Neural crest cell (in vitro differentiated cells): ENCODE results near the gene TBC1D5. TPM values are rescaled to one million over a fixed set of nuclear protein-coding genes. Genes with fewer than 3 reads are reported as not detected.
"Not testable (repeated sequence)": the region's sequence is repeated elsewhere in the genome, so short reads cannot be mapped to it uniquely, and the experiment has no call there.

Experiments
- DNase-seq: peaks from one replicate; pipeline ENCODE4 v3.0.0; 2021; ENCODE audit warnings: low read depth, mixed read lengths, low spot score
- H3K27ac Mint-ChIP-seq: one replicate; pipeline ENCODE4 v1.8.0; 2021; ENCODE audit warnings: mild to moderate bottlenecking, mixed read lengths; ENCODE audit not compliant: unreplicated experiment
- H3K27me3 Mint-ChIP-seq: 2 replicates; pipeline ENCODE4 v1.8.0; 2021; ENCODE audit warnings: low read depth, mild to moderate bottlenecking, mixed read lengths
- H3K36me3 Mint-ChIP-seq: 2 replicates; pipeline ENCODE4 v1.8.0; 2021; ENCODE audit warnings: low read depth, mild to moderate bottlenecking, mixed read lengths
- H3K4me1 Mint-ChIP-seq: 2 replicates; pipeline ENCODE4 v1.8.0; 2021; ENCODE audit warnings: mixed read lengths
- H3K4me3 Mint-ChIP-seq: one replicate; pipeline ENCODE4 v1.8.0; 2021; ENCODE audit warnings: mild to moderate bottlenecking, mixed read lengths
- H3K9me3 Mint-ChIP-seq: 2 replicates; pipeline ENCODE4 v1.8.0; 2021; ENCODE audit warnings: mixed read lengths
- total RNA-seq: library from RNA; stranded (reverse); gene quantifications from 2 replicates; pipeline ENCODE4 v1.2.1, GENCODE V29; 2021
- TF ChIP-seq, protein P1 (sequence below): fragments of 200-600 bp; sonication (generic); conservative IDR thresholded peaks from 2 replicates; pipeline ENCODE4 v1.5.0; 2021; ENCODE audit warnings: antibody characterized with exemption, mild to moderate bottlenecking

The TBC1D5 gene
- total RNA-seq, 1 donor from 2014 or later, result 51.2 TPM

GRCh38 chr3:17775073-17775472, 32.6 kb upstream of the TBC1D5 start:
- Mint-ChIP-seq H3K27ac (no peak overlapping the region), H3K4me3 (no peak overlapping the region), H3K36me3 (no peaks in the 10 kb centered on the region), H3K27me3 (no peaks in the 10 kb centered on the region), H3K4me1 (no peaks in the 10 kb centered on the region), H3K9me3 (peaks cover 3% of the 10 kb centered on the region)
- TF ChIP-seq, protein P1, sequence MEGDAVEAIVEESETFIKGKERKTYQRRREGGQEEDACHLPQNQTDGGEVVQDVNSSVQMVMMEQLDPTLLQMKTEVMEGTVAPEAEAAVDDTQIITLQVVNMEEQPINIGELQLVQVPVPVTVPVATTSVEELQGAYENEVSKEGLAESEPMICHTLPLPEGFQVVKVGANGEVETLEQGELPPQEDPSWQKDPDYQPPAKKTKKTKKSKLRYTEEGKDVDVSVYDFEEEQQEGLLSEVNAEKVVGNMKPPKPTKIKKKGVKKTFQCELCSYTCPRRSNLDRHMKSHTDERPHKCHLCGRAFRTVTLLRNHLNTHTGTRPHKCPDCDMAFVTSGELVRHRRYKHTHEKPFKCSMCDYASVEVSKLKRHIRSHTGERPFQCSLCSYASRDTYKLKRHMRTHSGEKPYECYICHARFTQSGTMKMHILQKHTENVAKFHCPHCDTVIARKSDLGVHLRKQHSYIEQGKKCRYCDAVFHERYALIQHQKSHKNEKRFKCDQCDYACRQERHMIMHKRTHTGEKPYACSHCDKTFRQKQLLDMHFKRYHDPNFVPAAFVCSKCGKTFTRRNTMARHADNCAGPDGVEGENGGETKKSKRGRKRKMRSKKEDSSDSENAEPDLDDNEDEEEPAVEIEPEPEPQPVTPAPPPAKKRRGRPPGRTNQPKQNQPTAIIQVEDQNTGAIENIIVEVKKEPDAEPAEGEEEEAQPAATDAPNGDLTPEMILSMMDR, result no peak
- no peak for DNase-seq

GRCh38 chr3:17774180-17774910, 31.9 kb upstream of the TBC1D5 start:
- H3K4me1 Mint-ChIP-seq, H3K27me3 Mint-ChIP-seq, H3K27ac Mint-ChIP-seq, H3K36me3 Mint-ChIP-seq, DNase-seq, H3K9me3 Mint-ChIP-seq, H3K4me3 Mint-ChIP-seq: not testable (repeated sequence)

GRCh38 chr3:17772556-17772955, 30.1 kb upstream of the TBC1D5 start:
- TF ChIP-seq, protein P1, result no peak
- no peak for DNase-seq
- Mint-ChIP-seq H3K9me3 (peaks cover 3% of the 10 kb centered on the region), H3K36me3 (no peaks in the 10 kb centered on the region), H3K27ac (no peak overlapping the region), H3K4me3 (no peak overlapping the region), H3K4me1 (no peaks in the 10 kb centered on the region), H3K27me3 (no peaks in the 10 kb centered on the region)

DNA sequence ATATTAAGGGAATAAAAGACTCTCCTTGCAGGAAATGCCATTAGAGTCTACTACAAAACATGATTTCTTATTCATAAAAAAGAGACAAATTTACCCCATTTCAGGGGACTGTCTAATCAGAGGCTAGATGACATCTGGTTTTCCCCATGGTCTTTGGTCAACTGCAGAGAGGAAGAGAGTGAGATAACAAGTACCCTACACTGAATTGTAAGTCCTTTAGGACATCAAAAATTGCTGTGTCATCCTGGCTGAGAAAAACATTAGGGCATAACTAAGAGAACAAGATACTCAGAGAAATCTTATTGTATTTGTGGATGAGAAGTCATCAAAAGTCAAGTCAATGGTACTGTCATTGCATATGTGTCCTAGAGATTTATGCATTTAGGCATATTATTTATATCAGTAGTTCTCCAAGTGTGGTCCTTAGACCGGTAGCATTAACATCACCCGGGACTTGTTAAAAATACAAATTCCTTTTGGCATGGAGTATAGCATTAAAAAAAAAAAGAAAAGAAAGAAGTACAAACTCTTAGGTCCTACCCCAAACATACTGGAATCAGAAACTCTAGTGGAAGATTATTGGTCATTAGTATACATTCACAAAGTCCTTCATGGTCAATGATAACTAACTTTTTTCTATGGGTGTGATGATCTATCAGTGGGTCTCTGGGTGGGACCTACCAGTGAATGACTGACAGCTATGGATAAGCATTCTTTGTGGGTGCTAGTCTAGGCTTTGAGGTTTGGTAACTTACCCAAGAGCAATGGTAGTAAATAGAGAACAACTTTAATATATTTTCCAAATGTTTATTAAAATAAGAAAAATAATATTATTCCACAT, 29.0 kb upstream of the TBC1D5 start:
- Mint-ChIP-seq H3K36me3 (no peaks in the 10 kb centered on the region), H3K4me1 (no peaks in the 10 kb centered on the region), H3K4me3 (no peak overlapping the region), H3K27me3 (no peaks in the 10 kb centered on the region), H3K9me3 (peaks cover 3% of the 10 kb centered on the region), H3K27ac (peak overlapping the region; percentile 72)
- no peak for DNase-seq
- TF ChIP-seq, protein P1, result no peak

- TF ChIP-seq, protein P1, result no peak
- Mint-ChIP-seq H3K27ac (no peak overlapping the region), H3K4me3 (no peak overlapping the region), H3K4me1 (no peaks in the 10 kb centered on the region), H3K9me3 (peaks cover 3% of the 10 kb centered on the region), H3K36me3 (no peaks in the 10 kb centered on the region), H3K27me3 (no peaks in the 10 kb centered on the region)
- no peak for DNase-seq
Measured at GRCh38 chr3:17770682-17771081, 28.3 kb upstream of the TBC1D5 start.
